Mononuclear cell (primary cell): ENCODE results near the gene WBP11. TPM values are rescaled to one million over a fixed set of nuclear protein-coding genes. Genes with fewer than 3 reads are reported as not detected.

Experiments
- H3K27me3 ChIP-seq: 2 replicates; pipeline ENCODE4 v1.6.0; 2011; ENCODE audit warnings: low read length, control low read depth; ENCODE audit not compliant: insufficient read depth
- H3K4me1 ChIP-seq: 2 replicates; pipeline ENCODE4 v1.5.1; 2011; ENCODE audit warnings: mild to moderate bottlenecking, low read length, control low read depth; ENCODE audit not compliant: insufficient read depth
- H3K4me3 ChIP-seq: 2 replicates; pipeline ENCODE4 v1.5.1; 2011; ENCODE audit warnings: mild to moderate bottlenecking, low read length, moderate library complexity
- H3K9me3 ChIP-seq: 2 replicates; pipeline ENCODE4 v1.5.1; 2011; ENCODE audit warnings: low read depth, mild to moderate bottlenecking, control low read depth, low read length
- total RNA-seq: library from RNA; depleted of rRNA; stranded (reverse); fragments of >200 nt; gene quantifications from one replicate; pipeline ENCODE4 v1.2.3, GENCODE V29; 2012

The WBP11 gene
- total RNA-seq, 1 donor = 77.8 TPM

DNA sequence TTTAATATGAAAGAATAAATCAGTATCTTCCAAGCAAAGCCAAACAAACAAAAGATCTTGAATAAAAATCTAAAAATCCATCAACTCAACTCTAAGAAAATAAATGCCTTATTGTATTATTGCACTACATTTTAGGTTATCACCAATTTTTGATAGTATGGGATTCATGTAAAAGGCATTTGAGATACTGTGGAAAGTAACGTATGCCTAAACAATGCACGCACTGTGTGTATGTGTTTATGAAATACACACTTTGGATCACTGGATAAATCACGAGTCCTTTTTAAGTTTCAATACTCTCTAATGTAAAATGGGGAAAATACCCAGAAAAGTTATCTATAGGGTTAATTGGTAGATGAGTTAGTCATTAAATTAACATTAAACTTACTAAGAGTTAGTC, 17.7 kb downstream of the WBP11 start:
- Histone ChIP-seq H3K9me3 (no peaks in the 10 kb centered on the region), H3K4me1 (peaks cover under 1% of the 10 kb centered on the region), H3K27me3 (no peaks in the 10 kb centered on the region), H3K4me3 (no peak overlapping the region)

DNA sequence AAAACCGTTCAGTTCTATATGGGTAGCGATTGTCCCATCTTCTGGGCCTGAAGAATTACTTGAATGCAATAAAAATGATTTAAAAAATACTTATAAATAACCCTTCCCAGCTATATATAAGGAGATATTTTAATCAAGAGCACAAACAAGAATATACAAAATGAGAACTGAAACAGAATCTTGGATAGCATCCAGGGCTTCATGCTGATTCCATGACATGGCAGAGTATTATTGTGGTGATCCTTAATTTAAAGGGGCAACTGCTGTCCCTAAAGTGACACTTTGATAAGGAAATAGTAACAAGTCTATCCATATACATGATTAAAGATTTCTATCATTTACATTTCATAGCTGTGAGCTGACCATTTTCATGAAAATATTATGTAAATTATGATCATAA, 18.8 kb downstream of the WBP11 start:
- H3K4me3 ChIP-seq = no peak overlapping the region
- peaks cover 4% of the 10 kb centered on the region for H3K4me1 ChIP-seq
- no peaks in the 10 kb centered on the region for H3K9me3 ChIP-seq
- H3K27me3 ChIP-seq = no peaks in the 10 kb centered on the region

DNA sequence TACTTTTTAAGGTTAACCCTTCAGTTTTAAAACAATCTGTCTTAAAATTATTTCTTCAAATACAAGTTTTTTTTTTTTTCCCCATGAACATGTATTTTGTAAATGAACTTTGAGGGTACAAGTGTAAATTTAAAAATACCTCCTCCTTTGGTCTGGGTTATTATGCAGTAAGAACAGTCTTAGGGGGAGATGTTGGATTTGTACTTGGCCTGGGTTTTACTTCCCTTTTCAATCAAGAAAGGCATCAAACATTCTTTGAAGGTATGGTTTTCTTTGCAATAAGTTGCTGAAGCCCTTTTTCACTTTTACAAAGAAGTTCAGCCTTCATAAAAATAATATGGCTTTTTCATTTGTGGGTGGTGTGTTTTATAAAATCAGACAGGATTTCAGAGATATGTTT, 20.5 kb downstream of the WBP11 start:
- H3K27me3 ChIP-seq = no peaks in the 10 kb centered on the region
- no peaks in the 10 kb centered on the region for H3K9me3 ChIP-seq
- H3K4me1 ChIP-seq = peaks cover 4% of the 10 kb centered on the region
- no peak overlapping the region for H3K4me3 ChIP-seq

DNA sequence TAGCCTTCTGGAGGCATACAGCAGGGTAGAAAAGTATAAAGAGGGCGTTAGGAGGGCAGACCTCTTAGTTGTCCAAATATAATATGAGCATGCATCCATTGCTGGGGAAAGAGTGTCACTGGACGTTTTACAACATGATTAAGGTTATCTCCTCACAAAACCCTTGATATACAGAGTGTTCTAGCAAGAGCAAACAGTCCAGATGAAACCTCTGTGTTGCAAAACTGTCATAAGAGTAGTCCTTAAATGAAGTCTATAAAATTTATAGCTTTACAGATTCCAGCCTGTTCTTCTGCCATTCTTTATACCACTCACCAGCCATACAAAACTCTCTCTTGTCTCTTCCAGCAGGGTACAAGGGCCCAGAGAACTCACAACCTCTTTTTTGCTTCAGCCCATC, 21.7 kb downstream of the WBP11 start:
- H3K4me3 ChIP-seq = no peak overlapping the region
- H3K4me1 ChIP-seq = peaks cover 4% of the 10 kb centered on the region
- H3K27me3 ChIP-seq = no peaks in the 10 kb centered on the region
- no peaks in the 10 kb centered on the region for H3K9me3 ChIP-seq

DNA sequence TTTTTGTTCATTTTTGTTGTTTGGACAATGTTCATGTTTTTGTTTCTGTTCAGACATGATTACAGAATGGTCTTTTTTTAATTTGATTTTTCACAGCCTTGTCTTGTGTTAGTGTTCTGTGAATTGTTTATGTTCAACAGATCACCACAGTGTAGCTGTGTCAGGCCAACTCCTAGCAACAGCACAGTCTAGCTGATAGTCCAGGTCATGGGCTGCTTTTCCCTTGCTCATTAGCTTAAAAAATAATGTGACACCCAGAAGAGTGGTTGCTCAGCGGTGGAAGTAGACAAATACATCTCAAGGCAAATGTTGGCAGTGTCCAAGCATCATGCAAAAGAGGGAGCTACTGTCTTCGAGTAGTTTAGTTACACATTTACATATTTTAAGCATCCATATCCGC, 22.4 kb downstream of the WBP11 start:
- H3K4me3 ChIP-seq = no peak overlapping the region
- H3K4me1 ChIP-seq = peaks cover 10% of the 10 kb centered on the region
- H3K9me3 ChIP-seq = no peaks in the 10 kb centered on the region
- no peaks in the 10 kb centered on the region for H3K27me3 ChIP-seq

DNA sequence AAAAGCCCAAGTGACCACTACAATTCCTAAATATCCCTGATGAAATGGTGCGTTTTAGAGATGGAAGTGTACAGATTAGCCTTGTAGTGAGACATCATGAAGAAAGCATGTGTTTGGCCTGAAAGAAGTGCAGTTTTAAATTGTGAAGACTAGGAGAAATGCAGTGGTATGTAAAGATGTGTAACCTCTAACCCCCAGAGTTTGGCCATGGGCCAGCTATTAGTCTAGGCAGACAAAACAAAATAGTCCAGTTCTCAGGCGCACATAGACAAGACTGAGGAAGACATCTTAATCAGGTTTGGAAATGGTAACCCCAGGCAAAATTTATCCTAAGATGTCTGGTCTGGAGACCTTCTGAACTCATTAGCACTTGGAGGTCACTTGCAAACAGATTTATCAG, 23.4 kb downstream of the WBP11 start:
- Histone ChIP-seq H3K9me3 (no peaks in the 10 kb centered on the region), H3K4me3 (no peak overlapping the region), H3K4me1 (peaks cover 20% of the 10 kb centered on the region), H3K27me3 (no peaks in the 10 kb centered on the region)

DNA sequence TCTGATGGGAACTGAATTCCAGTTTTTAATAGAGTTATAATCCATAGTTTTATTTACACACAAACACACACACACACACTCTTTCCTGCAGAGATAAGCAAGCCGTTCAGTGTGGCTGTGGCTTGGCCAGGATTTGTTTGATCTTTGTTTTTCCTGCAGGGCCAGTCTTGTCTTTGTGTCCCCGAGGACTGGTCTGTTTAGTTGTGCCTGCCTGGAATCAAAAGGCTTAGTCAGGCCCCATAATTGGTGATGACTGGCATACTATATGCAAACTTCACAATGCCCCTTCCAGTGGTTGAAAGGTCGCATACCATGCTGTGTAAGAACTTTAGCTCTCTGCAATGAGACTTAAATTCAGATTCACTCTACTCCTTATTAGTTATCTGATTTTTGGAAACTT, 26.0 kb downstream of the WBP11 start:
- H3K4me1 ChIP-seq = peaks cover 28% of the 10 kb centered on the region
- H3K4me3 ChIP-seq = no peak overlapping the region
- H3K27me3 ChIP-seq = no peaks in the 10 kb centered on the region
- no peaks in the 10 kb centered on the region for H3K9me3 ChIP-seq

DNA sequence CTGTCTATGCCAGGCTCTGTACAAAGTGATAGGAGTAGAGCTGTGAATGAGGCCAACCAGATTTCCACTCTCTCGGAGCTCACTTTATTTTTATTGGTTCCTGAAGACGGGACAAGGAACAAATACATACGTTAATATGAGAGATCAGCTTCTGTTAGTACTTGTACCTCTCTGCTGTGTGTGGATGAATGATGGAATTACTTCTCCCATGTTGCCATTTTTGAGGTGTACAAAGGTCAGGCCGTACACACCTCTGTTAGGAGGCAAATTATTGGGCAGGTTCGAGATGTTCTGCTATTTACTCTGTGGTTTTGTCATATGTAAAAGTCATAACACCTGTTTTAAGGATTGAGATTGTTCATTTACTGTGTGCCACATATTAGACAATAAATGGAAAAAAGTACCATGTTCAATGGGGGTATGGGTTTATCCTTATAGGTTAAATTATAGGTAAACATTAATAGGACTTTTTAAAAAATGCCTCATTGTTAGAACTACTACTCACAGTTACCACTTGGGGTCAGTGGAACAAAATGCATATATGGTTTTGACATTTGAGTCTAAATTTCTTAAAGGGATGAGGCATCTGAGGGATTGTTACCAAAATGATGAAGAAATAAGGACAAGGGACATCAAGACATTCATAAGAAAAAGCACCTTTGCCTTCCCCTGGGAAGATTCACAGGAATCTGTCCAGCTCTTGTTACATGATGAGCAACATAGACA, 26.9 kb downstream of the WBP11 start:
- Histone ChIP-seq H3K9me3 (no peaks in the 10 kb centered on the region), H3K4me3 (no peak overlapping the region), H3K4me1 (peaks cover 34% of the 10 kb centered on the region), H3K27me3 (no peaks in the 10 kb centered on the region)

DNA sequence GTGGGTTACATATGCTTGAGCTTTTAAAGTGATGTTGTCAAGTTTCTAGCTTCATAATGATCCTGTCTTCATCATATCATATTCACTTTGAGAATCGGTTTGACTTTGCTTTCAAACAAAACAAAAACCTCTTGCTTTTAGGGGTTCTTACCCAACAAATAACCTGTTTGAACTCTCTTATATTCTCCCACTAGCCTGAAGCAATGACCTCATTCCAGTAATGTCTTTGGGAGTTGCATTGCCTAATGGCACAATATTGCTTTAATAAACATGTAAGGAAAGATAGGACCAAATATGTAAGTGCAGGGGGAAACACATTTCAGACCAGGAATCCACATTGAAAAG, 27.7 kb downstream of the WBP11 start:
- Histone ChIP-seq H3K4me3 (no peak overlapping the region), H3K9me3 (no peaks in the 10 kb centered on the region), H3K27me3 (no peaks in the 10 kb centered on the region), H3K4me1 (peaks cover 34% of the 10 kb centered on the region)

DNA sequence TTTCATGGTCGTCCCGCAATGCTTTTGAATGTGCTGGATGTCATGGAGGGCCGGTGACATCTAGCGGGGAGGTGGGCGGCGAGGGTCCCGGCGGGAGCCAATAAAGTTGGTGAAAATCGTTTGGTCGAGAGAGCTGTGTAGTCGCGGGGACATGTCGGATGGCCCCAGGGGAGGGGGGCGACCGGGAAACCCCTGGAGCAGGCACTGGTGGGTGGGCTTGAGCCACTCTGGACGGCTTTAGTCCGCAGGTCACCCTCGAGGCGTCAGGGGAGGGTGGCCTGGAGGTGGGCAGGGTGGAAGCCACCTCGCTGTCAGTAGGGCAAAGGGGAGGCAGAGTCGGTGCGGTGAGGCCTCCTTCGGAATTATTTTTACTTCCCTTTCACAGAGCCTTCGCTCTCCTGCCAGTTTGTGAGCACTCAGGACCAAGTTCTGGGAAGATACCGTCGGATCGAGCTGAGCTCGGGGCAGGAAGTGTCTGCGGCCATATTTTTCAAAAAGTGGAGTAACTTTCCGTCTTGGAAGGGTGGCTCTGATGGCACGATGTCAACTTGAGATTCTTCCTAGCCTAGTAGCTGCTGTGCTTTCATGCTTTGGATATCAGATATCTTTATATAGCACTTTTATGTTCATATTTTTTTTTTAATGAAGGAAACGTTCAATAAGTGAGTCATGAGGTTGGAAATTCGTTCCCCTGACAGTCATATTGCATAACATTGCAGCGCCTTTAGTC, 28.2 kb downstream of the WBP11 start:
- H3K27me3 ChIP-seq = no peaks in the 10 kb centered on the region
- H3K4me1 ChIP-seq = peaks cover 31% of the 10 kb centered on the region
- no peaks in the 10 kb centered on the region for H3K9me3 ChIP-seq
- peak overlapping the region; percentile 65 for H3K4me3 ChIP-seq

DNA sequence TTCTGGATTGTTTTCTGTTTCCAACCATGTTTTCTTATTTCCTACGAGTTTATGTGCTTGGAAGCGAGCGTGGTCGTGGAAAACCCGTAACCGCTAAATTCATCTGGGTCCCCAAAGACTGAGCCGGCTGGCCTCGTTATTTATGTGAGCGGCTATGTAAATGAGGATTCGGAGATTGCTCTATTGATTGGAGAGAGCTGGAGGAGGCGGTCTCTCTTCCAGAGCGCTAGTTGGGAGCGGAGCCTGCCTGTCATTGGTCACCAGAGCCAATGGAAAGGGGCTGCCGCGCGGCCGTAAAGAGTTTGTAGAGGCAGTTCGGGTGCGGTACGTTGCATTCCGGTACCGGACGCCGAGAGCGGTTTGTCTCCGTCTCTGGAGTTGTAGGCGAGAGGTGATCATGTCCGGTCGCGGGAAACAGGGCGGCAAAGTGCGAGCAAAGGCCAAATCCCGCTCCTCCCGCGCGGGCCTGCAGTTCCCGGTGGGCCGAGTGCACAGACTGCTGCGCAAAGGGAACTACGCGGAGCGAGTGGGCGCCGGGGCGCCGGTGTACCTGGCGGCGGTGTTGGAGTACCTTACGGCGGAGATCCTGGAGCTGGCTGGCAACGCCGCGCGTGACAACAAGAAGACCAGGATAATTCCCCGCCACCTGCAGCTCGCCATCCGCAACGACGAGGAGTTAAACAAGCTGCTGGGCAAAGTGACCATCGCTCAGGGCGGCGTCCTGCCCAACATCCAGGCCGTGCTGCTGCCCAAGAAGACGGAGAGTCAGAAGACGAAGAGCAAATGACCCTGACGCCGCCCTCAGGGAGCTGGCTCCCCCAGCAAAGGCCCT, 29.0 kb downstream of the WBP11 start:
- Histone ChIP-seq H3K9me3 (no peaks in the 10 kb centered on the region), H3K4me1 (peaks cover 35% of the 10 kb centered on the region), H3K4me3 (peak overlapping the region; percentile 65), H3K27me3 (no peaks in the 10 kb centered on the region)

DNA sequence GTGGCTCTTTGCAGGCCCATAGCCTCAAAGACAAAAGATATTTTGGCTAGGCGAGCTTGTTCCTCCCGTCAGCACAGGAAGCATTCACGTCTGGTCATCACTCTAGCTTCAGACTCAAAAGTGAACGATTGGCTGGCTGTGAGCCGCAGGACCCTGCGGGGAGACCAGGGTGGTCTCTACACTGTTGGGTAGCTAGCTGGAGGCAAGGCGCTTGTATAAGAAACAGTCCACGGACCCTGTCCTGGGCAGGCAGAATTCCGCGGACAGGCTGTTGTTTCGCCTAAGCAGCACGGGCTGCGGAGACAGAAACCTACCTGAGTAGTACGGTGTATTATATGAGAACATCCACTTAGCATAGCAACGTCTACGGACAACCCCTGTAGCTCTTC, 29.6 kb downstream of the WBP11 start:
- Histone ChIP-seq H3K9me3 (no peaks in the 10 kb centered on the region), H3K27me3 (no peaks in the 10 kb centered on the region), H3K4me3 (peak overlapping the region; percentile 65), H3K4me1 (peaks cover 41% of the 10 kb centered on the region)

DNA sequence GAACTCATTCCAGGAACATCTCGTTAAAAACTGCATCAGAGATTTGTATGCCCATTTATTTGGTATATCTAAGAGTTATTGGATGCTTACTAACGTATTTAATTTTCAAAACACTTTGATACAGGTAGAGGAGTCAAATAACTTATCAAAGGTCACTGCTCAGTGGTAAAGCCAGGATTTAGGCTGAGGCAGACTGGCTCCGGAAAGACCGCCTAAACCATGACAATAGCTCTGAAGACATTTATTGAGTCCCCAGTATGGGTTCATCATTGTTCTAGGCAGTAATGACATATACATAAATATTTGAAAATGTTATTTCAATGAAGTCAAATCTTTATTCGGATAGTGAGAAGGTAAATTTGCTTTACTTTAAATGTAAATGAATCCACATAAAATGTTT, 30.3 kb downstream of the WBP11 start:
- peaks cover 46% of the 10 kb centered on the region for H3K4me1 ChIP-seq

DNA sequence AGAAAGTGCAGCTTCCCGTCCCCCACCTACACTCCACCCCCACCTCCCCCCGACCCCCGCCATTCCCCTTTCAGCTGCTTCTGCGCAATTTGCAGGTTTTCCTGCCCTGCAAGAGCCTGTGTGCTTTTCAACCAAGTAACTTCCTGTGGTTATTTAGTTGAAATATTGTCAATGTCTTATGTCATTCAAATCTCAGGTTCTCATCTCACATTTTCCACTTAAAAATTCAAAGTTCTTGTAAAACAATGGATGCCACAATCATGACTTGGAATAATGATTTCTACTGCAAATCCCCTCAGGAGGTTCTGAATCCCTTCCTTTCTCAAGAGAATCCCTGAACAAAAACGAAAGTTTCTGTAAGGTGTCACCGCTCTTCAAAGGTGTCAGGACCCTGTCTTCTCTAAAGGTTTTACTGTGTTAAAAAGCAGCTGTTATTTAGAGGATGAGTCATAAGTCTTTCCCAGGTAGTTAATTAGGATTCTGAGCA, 31.6 kb downstream of the WBP11 start:
- H3K9me3 ChIP-seq = no peaks in the 10 kb centered on the region
- H3K27me3 ChIP-seq = no peaks in the 10 kb centered on the region
- H3K4me1 ChIP-seq = peaks cover 55% of the 10 kb centered on the region
- peak overlapping the region; percentile 23 for H3K4me3 ChIP-seq

More for the DNA sequence above, 30.3 kb downstream of the WBP11 start:
- Histone ChIP-seq H3K27me3 (no peaks in the 10 kb centered on the region), H3K4me3 (no peak overlapping the region), H3K9me3 (no peaks in the 10 kb centered on the region)
